GM21367 (cell line): ENCODE measurements around the gene PRR29.
"Not testable (repeated sequence)": the region's sequence is repeated elsewhere in the genome, so short reads cannot be mapped to it uniquely, and the experiment has no call there.

Experiments
- ATAC-seq: cut with Tn5 transposase; IDR thresholded peaks from one replicate; pipeline ENCODE4 v1.9.1; 2021; ENCODE audit not compliant: unreplicated experiment

PRR29 gene

DNA sequence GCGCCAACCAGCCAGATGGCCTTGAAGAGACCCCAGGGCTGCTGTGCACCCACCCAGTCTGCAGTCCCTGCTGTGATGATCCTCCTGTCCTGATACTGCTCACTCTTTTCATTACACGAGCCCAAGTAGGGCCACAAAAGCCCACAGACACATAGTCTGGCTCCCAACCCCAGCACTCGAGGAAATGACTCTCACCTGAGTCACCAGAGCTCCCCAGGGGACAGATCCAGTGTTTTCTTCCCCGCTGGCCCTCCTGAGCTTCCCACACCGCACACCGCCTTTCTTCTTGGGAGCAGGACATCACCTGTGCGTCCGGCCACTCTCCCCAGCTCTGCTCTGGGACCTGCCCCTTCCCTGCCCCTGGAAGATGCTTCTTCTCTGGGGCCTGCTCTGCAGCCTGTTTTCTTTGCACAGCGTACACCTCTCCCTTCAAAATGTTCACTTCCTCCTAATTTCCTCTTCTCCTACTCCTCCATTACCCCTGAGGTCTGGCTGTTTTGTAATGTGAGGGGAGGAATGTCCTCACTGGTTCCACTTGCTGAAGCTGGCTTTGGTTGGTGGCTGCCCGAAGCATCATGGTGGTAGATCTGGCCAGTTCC is 23.5 kb upstream of the PRR29 start:
- ATAC-seq = no peak

DNA sequence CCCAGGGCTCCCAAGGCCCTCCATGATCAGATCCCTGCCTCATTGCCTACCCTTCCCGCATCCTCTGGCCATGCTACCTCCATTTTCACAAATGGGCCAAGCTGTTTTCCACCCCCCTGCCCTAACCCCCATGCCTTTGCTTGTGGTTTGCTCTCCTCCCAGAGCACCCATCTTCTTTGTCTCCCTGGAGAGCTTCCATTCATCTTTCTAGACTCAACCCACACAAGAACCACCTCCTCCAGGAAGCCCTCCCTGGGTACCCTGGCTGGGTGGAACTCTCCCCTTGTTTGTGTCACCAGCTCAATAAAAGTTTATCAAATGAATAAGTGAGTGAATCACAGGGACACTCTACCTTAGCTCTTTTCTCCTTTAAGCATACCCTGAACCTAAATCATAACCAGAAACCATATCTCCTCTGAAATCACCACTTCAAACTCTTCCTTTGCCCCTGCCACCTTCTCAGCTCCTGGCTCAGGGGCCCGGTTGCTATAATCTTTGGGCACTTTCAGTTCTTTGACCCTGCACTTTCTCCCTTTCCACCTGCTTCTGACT is 22.5 kb upstream of the PRR29 start:
- ATAC-seq = no peak

DNA sequence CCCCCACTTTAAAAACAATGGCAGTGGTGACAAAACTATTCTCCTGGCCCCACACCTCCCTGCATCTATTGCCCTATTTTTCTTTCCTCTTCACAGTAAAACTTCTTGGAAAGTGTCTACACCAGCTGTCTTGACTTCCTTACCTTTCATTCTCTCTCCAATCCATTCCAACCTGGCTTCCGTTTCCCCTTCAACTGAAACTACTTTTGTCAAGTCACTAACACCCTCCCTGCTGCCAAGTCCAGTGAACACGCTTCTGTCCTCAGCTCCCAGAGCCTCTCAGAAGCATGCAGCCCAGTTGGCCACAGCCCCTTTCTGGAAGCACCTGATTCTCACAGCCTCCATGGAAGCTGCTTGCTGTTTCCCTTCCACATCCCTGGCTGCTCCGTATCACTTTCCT is 21.4 kb upstream of the PRR29 start:
- ATAC-seq = no peak

DNA sequence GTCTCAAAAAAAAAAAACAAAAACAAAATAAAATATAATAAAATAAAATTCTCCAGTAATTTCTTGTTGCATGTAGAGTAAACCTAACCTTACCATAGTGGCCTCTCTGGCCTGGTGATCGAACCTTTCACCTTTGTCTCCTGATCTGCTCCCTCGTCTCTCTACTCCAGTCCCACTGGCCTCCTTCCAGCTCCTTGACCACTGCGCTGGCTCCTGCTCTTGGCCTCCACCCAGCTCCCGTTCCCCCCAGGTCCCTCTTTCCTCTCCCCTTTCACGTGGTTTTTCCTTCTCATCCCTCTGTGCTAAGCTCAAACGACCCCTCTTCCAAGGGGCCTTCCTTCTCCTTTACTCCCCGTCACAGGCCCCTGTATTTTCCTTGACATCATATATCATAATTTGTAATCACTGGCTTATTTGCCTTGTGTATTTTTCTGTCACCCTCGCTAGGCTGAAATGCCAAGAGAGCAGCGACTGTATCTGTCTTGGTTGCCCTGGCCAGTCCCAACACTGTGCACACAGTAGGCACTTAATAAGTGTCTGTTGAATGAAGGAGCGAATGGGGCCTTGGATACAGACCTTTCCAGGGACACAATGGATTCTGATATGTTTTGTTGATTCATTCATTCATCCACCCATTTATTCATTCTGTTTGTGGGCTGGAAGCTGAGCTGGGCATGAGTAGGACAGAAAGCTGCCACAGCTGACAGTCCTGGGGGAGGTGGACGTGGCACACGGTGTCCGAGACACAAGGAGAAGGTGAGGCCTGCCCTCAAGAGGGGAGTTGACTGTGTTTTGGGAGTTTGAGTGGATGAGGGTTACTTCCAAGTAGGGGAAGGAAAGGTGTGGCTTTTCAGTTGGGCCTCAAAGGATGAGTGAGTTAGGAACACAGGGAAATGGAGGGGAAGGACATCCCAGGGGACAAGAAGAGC is 19.6 kb upstream of the PRR29 start:
- ATAC-seq = no peak

DNA sequence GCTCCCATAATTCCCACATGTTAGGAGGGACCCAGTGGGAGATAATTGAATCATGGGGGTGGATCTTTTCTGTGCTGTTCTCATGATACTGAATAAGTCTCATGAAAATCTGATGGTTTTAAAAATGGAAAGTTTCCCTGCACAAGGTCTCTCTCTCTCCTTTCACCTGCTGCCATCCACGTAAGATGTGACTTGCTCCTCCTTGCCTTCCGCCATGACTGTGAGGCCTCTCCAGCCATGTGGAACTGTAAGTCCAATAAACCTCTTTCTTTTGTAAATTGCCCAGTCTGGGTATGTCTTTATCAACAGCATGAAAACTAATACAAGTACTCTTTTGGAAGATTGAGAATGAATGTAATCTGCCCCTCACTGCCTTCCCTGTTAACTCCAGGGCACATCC is 15.5 kb upstream of the PRR29 start:
- ATAC-seq = not testable (repeated sequence)

DNA sequence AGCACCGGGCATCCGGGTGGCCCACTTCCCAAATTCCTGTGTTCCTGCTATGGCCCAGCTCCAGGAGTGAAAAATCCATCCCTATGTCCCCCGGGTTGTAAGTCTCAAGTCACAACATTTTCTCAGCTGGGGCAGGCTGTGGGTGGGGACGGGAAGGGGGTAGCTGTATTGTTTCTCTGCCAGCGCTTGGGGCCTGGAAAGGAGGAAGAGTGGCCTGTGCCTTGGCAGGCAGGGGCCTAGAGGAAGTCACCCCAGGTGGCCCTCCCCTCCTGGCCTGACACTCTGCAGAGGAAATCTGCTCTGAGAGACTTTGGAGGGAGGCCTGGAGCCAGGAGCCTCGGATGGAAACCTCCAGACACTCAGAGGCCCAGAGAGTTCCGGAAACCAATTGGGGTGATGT is 14.8 kb upstream of the PRR29 start:
- ATAC-seq = no peak

DNA sequence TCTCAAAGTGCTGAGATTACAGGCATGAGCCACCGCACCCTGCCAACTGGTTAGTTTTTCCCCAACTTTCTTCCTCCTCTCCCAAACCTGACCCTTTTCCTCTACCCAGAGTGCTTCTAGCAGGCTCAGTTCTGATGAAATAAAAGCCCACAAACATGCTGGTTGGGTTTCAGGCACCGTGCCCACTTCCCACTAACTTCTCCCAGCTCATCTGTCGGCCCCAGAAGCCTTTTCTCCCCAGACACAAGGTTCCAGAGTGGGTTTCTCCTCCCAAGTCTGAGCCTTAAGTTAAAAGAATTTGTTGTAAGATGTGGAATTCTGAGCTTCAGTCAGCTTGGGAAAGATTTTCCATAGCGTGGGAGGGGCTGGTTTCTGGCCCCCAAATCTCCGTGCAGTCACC is 13.9 kb upstream of the PRR29 start:
- ATAC-seq = no peak

DNA sequence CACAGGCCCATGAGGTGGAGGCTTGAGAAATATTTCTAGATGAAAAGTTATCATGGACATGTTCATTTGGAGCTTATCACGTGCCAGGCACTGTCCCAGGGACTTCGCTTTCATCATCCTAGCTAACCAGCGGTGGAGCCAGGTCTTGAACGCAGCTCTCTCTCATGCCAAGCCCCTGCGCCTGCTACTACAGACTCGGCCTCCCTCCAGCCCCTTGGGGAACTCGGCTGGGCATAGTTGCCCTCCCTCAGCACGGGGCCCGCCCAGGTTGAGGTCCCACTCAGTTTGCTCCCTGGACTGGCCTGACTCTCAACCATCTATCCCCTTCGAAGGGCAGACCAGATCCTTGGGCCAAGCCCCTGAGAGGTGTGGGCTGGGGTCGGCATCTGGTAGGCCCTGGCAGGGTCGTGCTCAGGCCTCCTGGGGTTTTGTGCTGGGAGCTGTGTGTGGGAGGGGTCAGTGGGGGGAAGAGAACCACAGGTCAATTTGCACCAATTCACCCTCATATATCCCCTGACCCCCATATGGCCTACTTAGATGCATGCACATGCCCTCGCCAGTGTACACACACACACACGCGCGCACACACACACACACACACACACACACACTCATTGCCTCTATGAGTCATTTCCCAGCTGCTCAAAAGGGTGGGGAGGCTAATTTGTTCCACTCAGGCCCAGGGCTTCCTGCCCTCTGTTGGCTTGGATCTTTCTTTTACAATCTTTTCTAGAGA is 13.3 kb upstream of the PRR29 start:
- no peak for ATAC-seq

DNA sequence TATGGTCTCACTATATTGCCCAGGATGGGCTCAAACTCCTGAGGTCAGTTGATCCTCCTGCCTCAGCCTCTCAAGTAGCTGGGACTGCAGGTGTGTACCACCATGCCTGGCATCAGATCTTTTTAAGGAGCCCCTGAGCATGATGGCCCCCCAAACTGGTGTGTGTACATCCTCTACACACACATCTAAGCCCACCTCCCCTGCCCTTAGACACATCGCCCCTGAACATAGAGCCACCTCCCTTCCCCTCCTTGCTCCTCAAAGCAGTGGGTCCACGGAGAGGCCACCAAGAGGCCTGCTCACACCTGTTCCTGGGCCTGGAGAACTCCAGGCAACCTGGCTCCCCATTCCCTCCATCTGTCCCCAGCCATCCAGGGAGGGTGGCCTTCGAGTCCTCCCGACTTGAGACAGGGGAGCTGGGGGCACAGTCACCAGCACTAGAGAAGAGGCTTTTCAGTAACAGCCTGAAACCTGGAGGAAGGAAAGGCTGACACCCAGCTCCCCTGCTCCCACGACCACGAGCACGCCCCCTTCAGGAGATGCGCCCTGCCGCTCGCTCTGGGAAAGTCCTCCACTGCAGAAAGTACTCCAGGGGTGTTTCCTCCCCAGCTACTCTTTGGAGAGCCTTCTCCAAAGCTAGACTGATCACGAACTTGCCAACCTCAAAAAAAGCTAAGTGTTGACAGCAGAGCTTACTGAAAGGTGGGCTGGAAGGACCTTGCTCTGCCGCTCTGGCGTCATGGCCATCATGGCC is 12.6 kb upstream of the PRR29 start:
- ATAC-seq = no peak

DNA sequence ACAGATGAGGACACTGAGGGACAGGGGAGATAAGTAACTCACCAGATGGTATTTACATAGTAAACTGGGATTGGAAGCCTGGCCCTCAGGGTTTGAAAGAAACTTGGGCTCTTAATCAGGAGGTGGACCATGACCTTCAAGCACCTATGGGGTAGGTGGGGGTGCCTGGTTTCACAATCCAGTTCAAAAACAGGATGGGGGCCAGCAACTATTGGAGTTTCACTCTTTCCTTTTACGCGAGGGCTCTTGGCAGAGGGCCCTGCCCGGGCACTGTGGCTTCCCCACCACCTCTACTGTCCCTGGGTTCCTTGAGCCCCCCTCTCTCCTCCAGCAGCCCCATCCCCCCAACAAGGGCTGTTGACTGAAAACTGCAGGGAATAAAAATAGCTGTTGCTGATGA is 11.3 kb upstream of the PRR29 start:
- no peak for ATAC-seq

DNA sequence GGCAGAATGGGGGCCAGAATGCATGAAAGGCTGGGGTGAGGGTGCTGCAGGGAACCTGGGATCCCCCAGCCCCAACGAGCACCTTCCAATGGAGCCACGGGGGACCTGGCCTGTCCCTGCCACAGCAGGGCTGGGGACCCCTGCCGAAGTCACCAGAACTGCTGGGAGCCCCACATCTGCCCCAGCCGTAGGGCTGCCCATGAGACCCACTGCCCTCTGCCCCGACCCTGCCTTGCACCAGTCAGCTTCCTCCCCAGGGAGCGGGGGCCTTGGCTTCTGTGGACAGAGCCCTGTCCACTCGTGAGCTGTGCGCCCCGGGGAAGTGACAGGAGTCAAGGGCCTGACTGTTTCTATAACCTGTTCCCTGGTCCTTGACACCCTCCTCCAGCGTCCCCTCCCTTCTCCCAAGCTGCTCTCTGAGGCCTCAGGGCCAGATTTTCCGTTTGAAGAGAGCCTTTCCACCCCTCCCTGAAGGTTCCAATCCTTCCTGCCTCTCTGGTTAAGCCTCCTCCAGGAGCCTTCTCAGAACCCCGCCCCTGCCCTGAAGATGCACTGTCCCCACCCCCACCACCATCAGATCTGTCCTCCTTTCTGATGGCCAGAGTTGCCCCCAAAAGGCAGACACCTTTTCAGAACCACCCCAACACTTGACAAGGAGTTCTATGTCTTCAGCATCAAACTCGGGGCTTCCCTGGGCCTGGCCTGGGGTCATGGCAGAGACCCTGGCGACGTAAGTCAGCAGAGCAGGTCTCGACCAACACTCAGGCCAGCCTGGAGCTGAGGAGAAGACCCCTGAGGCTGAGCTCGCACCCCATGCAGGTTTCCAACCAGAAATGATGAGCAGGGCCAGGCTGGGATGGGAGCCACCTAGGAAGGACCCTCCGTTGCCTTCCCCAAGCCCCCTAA is 10.7 kb upstream of the PRR29 start:
- ATAC-seq = no peak

DNA sequence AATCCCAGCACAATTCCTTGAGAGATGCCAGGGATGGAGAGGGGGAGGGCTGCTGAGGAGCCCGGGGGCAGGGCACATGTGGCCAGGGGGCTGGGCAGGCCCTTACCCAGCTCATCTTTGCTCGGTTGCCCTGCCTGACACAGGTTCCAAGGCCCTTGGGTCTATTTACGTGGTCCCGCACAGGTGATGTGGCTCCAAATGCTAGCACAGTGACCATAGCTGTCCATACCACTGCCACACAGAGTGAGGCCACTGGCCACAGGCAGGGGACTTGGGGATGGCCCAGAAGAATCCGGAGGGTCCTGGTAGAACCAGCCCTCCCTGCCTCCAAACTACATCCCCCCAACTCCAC is 10.0 kb upstream of the PRR29 start:
- ATAC-seq = no peak

DNA sequence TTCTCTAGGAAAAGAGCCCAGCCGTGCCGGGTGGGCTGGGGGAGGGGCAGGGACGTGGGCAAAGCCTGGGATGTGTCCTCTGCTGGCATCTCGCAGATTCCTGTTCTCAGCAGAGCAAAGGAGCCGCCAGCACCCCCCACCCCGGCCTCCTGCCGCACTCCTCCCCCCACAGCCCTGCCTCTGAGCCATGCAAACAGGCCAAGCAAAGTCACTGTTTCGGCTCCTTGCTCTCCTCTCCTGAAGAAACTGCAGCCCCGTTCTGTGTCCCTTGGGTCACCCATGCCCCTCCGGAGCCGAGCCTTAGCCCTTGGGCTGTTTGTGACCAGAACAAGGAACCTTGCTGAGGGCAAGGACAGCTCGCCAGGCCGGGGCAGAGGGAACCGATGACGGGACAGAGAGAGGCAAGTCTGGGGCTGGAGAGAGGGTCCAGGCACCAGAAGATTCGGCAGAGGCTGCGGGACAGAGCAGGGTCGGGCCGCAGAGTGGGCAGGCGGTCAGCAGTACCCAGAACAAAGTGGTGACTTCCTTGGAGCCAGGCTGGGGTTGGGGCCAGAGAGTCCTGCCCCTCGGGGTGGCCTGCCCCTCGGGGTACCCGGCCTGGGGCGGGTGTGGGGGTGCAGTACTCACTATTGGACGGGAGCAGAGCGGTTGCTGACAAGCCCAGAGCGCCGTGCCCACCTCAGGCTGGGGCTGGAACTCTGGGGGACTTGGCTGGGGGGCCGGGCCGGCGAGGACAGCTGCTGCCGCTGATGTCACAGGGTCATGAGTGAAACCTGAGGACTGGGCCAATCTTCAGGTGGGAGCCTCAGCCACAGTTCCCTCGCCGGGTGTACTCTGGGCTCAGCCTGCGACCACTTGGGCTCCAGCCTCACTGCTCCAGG is 9.2 kb upstream of the PRR29 start:
- no peak for ATAC-seq

DNA sequence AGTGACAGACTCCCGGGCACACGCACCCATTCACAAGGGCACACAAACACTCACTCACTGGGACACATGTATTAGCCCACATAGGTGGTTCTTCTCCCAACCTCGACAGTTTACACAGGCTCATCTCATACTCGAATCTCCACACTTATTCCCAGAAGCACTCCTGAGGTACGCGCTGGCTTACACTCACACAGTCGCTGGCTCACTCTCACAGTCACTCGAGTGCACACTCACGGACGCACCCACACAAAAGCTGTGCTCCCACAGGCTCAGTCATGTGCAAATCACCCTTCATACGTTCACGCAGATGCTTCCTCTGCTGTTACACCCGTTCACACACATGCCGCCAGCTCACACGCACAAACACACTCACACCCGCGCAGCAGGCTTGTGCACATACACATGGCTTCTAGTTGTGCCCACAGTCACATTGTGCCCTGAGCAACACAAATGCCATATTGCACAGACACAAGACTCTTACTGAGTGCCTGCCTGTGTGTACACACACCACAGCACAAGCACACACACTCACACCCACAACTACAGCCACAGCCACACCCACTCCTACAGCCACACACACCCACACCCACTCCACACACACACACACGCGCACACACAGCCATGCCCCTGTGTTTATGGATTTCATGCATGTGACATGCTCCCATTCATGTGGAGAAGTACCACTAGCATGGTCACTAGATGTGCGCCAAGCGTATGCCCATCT is 8.4 kb upstream of the PRR29 start:
- no peak for ATAC-seq

DNA sequence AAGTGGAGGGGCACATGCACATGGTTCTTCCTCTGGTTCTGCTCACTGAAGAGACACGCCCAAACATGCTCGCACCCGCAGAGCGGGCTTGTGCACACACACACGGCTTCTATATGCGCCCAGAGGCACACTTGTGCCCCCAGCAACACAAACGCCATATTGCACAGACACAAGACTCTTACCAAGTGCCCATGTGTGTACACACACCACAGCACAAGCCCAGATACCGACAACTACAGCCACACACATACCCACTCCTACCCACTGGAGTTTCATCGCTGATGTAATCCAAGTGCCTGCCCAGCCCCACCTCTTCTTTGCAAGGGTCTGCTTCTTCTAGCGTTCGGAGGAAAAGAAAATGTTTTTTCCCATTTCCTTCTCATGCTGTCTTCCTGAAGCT is 6.5 kb upstream of the PRR29 start:
- no peak for ATAC-seq

DNA sequence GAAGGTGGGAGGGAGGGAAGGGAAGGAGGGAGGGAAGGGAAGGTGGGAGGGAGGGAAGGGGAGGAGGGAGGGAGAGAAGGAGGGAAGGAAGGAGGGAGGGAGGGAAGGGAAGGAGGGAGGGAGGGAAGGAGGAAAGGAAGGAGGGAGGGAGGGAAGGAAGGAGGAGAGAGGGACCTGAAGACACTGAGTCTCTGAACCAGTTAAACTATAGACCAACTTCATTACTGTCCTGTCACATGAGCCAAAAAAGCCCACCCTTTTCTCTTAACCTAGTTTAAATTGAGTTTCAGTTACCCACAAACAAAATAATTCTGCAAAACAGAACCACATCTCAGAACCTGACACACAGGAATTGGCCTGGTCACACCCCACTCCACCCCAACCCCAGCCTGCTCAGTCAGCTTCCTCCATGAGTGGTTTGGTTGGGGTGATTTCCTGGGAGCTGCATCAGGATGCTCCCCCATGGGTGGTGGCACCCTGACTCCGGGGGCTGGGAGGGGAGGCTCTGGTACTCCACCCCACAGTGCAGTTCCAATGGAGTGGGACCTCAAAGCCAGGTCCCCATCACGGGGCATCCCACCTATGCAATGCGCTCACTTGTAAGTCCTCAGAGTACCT is 4.7 kb upstream of the PRR29 start:
- ATAC-seq = no peak

DNA sequence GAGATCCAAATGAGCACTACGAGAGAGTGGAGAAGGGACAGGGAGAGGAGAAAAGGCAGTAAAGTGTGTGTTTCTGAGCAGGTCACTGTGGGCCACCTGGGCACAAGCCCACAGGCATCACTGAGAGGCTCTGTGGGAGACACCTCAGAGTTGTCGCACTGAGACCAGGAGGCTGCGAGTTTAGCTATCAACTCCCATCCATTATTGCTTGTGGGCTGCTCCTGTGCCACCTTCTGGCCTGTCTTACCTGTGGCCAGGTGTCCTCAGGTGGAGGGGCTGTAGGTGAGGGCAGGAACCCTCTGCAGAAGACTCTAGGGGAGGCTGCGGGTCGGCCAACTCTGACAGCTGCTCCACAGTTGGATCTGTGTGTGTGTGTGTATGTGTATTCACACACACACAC is 2.5 kb upstream of the PRR29 start:
- ATAC-seq = no peak
